HG03558 (cell line): ENCODE measurements around the gene RNU2-63P.
"Not testable (repeated sequence)": the region's sequence is repeated elsewhere in the genome, so short reads cannot be mapped to it uniquely, and the experiment has no call there.

ENCODE experiments used
- ATAC-seq: cut with Tn5 transposase; IDR thresholded peaks from one replicate; pipeline ENCODE4 v1.9.1; 2021; ENCODE audit warnings: moderate number of reproducible peaks; ENCODE audit not compliant: unreplicated experiment; ENCODE audit errors: extremely low read depth

The RNU2-63P gene

GRCh38 chr2:88032070-88032702, 15.8 kb upstream of the RNU2-63P start:
- no peak for ATAC-seq

GRCh38 chr2:88028931-88029330, 12.6 kb upstream of the RNU2-63P start:
- ATAC-seq = no peak

- ATAC-seq = no peak
These were observed 11.5 kb upstream of the RNU2-63P start for GRCh38 chr2:88027697-88028389.

- no peak for ATAC-seq
These were observed 8.2 kb upstream of the RNU2-63P start for GRCh38 chr2:88024509-88024908.

- no peak for ATAC-seq
These were observed 6.2 kb upstream of the RNU2-63P start for GRCh38 chr2:88022669-88022921.

GRCh38 chr2:88019985-88020384, 3.6 kb upstream of the RNU2-63P start:
- no peak for ATAC-seq

- ATAC-seq = no peak
These were observed 2.6 kb upstream of the RNU2-63P start for GRCh38 chr2:88018909-88019308.

- ATAC-seq = not testable (repeated sequence)
These were observed 1.9 kb upstream of the RNU2-63P start for GRCh38 chr2:88018077-88018805.

GRCh38 chr2:88017780-88018038, 1.4 kb upstream of the RNU2-63P start:
- ATAC-seq = not testable (repeated sequence)

- peak; percentile 42 for ATAC-seq
These were observed 823 bp upstream of the RNU2-63P start for GRCh38 chr2:88016960-88017779.

- no peak for ATAC-seq
These were observed 5.3 kb downstream of the RNU2-63P start for GRCh38 chr2:88011011-88011410.

- ATAC-seq = no peak
These were observed 6.2 kb downstream of the RNU2-63P start for GRCh38 chr2:88010136-88010535.

GRCh38 chr2:88006912-88007439, 9.4 kb downstream of the RNU2-63P start:
- no peak for ATAC-seq

GRCh38 chr2:88005776-88006175, 10.6 kb downstream of the RNU2-63P start:
- ATAC-seq = no peak

- ATAC-seq = no peak
These were observed 13.1 kb downstream of the RNU2-63P start for GRCh38 chr2:88003074-88003755.

- ATAC-seq = no peak
These were observed 14.0 kb downstream of the RNU2-63P start for GRCh38 chr2:88002359-88002707.

- ATAC-seq = not testable (repeated sequence)
These were observed 15.9 kb downstream of the RNU2-63P start for GRCh38 chr2:88000474-88000873.

- ATAC-seq = no peak
These were observed 19.8 kb downstream of the RNU2-63P start for GRCh38 chr2:87996570-87996969.

- no peak for ATAC-seq
These were observed 20.6 kb downstream of the RNU2-63P start for GRCh38 chr2:87995756-87996155.

- ATAC-seq = not testable (repeated sequence)
These were observed 22.0 kb downstream of the RNU2-63P start for GRCh38 chr2:87994304-87994850.
